ENCODE measurements around the gene TRABD2B. TPM values are rescaled to one million over a fixed set of nuclear protein-coding genes. Genes with fewer than 3 reads are reported as not detected.

The TRABD2B gene
- polyA plus RNA-seq (2013, experiment 1 of 2; ENCODE audit: insufficient read length): 0.19 TPM
- polyA plus RNA-seq (2013, experiment 2 of 2; ENCODE audit: insufficient read length): 0.26 TPM

GRCh38 chr1:47997289-47998200 is at the start of gene TRABD2B:
TRABD2B (minus strand) TSS chr1:47997385.
- DNase-seq: peak; percentile 68

- no peak for DNase-seq
These were observed 47.1 kb upstream of the TRABD2B start for GRCh38 chr1:48044311-48044710.

GRCh38 chr1:48043622-48044021 is 46.4 kb upstream of the TRABD2B start:
- no peak for DNase-seq

- no peak for DNase-seq
These were observed 43.0 kb upstream of the TRABD2B start for GRCh38 chr1:48040154-48040553.

GRCh38 chr1:48039088-48040054 is 42.2 kb upstream of the TRABD2B start:
- DNase-seq: no peak

GRCh38 chr1:48038270-48038767 is 41.1 kb upstream of the TRABD2B start:
- no peak for DNase-seq

- peak; percentile 23 for DNase-seq
These were observed 39.6 kb upstream of the TRABD2B start for GRCh38 chr1:48036710-48037355.

GRCh38 chr1:48035371-48036141 is 38.4 kb upstream of the TRABD2B start:
- DNase-seq: no peak

- no peak for DNase-seq
These were observed 36.4 kb upstream of the TRABD2B start for GRCh38 chr1:48033495-48034045.

GRCh38 chr1:48031676-48032075 is 34.5 kb upstream of the TRABD2B start:
- no peak for DNase-seq

- no peak for DNase-seq
These were observed 33.6 kb upstream of the TRABD2B start for GRCh38 chr1:48030696-48031365.

GRCh38 chr1:48030211-48030610 is 33.0 kb upstream of the TRABD2B start:
- no peak for DNase-seq

GRCh38 chr1:48028218-48029069 is 31.3 kb upstream of the TRABD2B start:
- no peak for DNase-seq

GRCh38 chr1:48027533-48027835 is 30.3 kb upstream of the TRABD2B start:
- DNase-seq: no peak

- no peak for DNase-seq
These were observed 29.7 kb upstream of the TRABD2B start for GRCh38 chr1:48026701-48027532.

GRCh38 chr1:48026275-48026674 is 29.1 kb upstream of the TRABD2B start:
- no peak for DNase-seq

GRCh38 chr1:48025076-48025475 is 27.9 kb upstream of the TRABD2B start:
- DNase-seq: no peak

GRCh38 chr1:48023488-48023887 is 26.3 kb upstream of the TRABD2B start:
- DNase-seq: no peak

- DNase-seq: no peak
These were observed 25.1 kb upstream of the TRABD2B start for GRCh38 chr1:48022306-48022705.
